IMR-90 (cell line): ENCODE measurements around the gene RBFOX1. TPM values are rescaled to one million over a fixed set of nuclear protein-coding genes. Genes with fewer than 3 reads are reported as not detected.

Experiments used
- ATAC-seq: fragments of 200-7000 bp; cut with Tn5 transposase; 2 replicates; pipeline ENCODE4 v1.9.1; 2020; ENCODE audit warnings: low read depth, mild to moderate bottlenecking, moderate library complexity
- BruUV-seq: library from RNA; stranded (reverse); fragments of 400-500 nt; replicated peaks from 2 replicates; lab custom pipeline; 2021; lab: Mats Ljungman, UMichigan
- CTCF ChIA-PET: fragments of 300-600 bp; formaldehyde crosslinking; extraction: SDS; loops from one replicate; lab custom pipeline; 2021; ENCODE audit warnings: antibody characterized with exemption; lab: Yijun Ruan, JAX
- POLR2A ChIA-PET: fragments of 300-600 bp; sonication (Branson Sonifier 250); formaldehyde crosslinking; loops from one replicate; lab custom pipeline; 2022; ENCODE audit warnings: antibody characterized with exemption; ENCODE audit not compliant: unreplicated experiment; lab: Charles Lee
- DNase-seq: peaks from one replicate; pipeline ENCODE4 v3.0.0; 2013
- H2AFZ ChIP-seq: replicated peaks from 2 replicates; pipeline ENCODE3; 2013; ENCODE audit warnings: low read length, mild to moderate bottlenecking; ENCODE audit not compliant: poor library complexity
- H2AK5ac ChIP-seq: 2 replicates; pipeline ENCODE4 v1.6.1; 2013; ENCODE audit warnings: low read depth, low read length, inconsistent platforms
- H2AK9ac ChIP-seq: replicated peaks from 2 replicates; pipeline ENCODE3; 2013; ENCODE audit warnings: mild to moderate bottlenecking, low read depth, low read length, moderate library complexity; ENCODE audit not compliant: poor library complexity
- H2BK120ac ChIP-seq: 2 replicates; pipeline ENCODE4 v1.6.1; 2013; ENCODE audit warnings: low read depth, low read length, inconsistent platforms
- H2BK15ac ChIP-seq: 3 replicates; pipeline ENCODE4 v1.6.1; 2013; ENCODE audit warnings: low read depth, low read length, inconsistent platforms
- H2BK20ac ChIP-seq: 2 replicates; pipeline ENCODE4 v1.6.1; 2013; ENCODE audit warnings: low read depth, mild to moderate bottlenecking, inconsistent platforms, low read length, moderate library complexity
- H2BK5ac ChIP-seq: 2 replicates; pipeline ENCODE4 v1.6.1; 2013; ENCODE audit warnings: mild to moderate bottlenecking, low read depth, low read length, inconsistent platforms; ENCODE audit not compliant: poor library complexity, severe bottlenecking
- H3K14ac ChIP-seq: replicated peaks from 2 replicates; pipeline ENCODE4 v1.6.1; 2013; ENCODE audit warnings: low read depth, low read length, inconsistent platforms
- H3K18ac ChIP-seq: 2 replicates; pipeline ENCODE4 v1.6.1; 2013; ENCODE audit warnings: low read depth, low read length, control low read depth
- H3K23ac ChIP-seq: 2 replicates; pipeline ENCODE4 v1.6.1; 2013; ENCODE audit warnings: low read depth, low read length, inconsistent platforms
- H3K27ac ChIP-seq: 2 replicates; pipeline ENCODE4 v1.5.1; 2013; ENCODE audit warnings: mild to moderate bottlenecking, control low read depth, low read length; ENCODE audit not compliant: insufficient read depth
- H3K27me3 ChIP-seq: 2 replicates; pipeline ENCODE4 v1.6.1; 2013; ENCODE audit warnings: low read length; ENCODE audit not compliant: control insufficient read depth, insufficient read depth
- H3K36me3 ChIP-seq: 2 replicates; pipeline ENCODE4 v1.6.1; 2013; ENCODE audit warnings: low read length, mixed read lengths; ENCODE audit not compliant: control insufficient read depth, insufficient read depth
- H3K4ac ChIP-seq: 2 replicates; pipeline ENCODE4 v1.6.1; 2013; ENCODE audit warnings: low read depth, low read length, inconsistent platforms
- H3K4me1 ChIP-seq: 2 replicates; pipeline ENCODE4 v1.6.1; 2013; ENCODE audit warnings: low read length, mixed read lengths; ENCODE audit not compliant: control insufficient read depth, insufficient read depth
- H3K4me2 ChIP-seq: 2 replicates; pipeline ENCODE4 v1.6.1; 2013; ENCODE audit warnings: low read depth, mild to moderate bottlenecking, control low read depth, low read length, moderate library complexity
- H3K4me3 ChIP-seq: 2 replicates; pipeline ENCODE4 v1.5.1; 2013; ENCODE audit warnings: low read depth, mild to moderate bottlenecking, control low read depth, low read length, moderate library complexity; ENCODE audit not compliant: insufficient read depth
- H3K56ac ChIP-seq: 2 replicates; pipeline ENCODE4 v1.6.1; 2013; ENCODE audit warnings: low read length, inconsistent platforms; ENCODE audit not compliant: insufficient read depth; ENCODE audit errors: extremely low read depth
- H3K79me1 ChIP-seq, 2 experiments: 2 replicates each; pipeline ENCODE4 v1.6.1; 2013; ENCODE audit warnings: low read length in 2 of 2, inconsistent platforms in 1 of 2, low read depth in 1 of 2
- H3K9ac ChIP-seq: 2 replicates; pipeline ENCODE4 v1.6.1; 2013; ENCODE audit warnings: low read depth, low read length, control low read depth
- H3K9me1 ChIP-seq: 2 replicates; pipeline ENCODE4 v1.6.1; 2013; ENCODE audit warnings: low read length, inconsistent platforms; ENCODE audit not compliant: insufficient read depth
- H3K9me3 ChIP-seq: 2 replicates; pipeline ENCODE4 v1.6.1; 2013; ENCODE audit warnings: low read length; ENCODE audit not compliant: control insufficient read depth, insufficient read depth
- H4K20me1 ChIP-seq: 2 replicates; pipeline ENCODE4 v1.6.1; 2013; ENCODE audit warnings: low read length, inconsistent platforms; ENCODE audit not compliant: insufficient read depth
- H4K5ac ChIP-seq: 2 replicates; pipeline ENCODE4 v1.6.1; 2013; ENCODE audit warnings: mild to moderate bottlenecking, low read depth, low read length, control low read depth
- H4K8ac ChIP-seq, 2 experiments: 2 replicates each; pipeline ENCODE4 v1.6.1; 2013; ENCODE audit warnings: low read depth in 2 of 2, low read length in 2 of 2, control low read depth in 1 of 2, inconsistent platforms in 1 of 2
- H4K91ac ChIP-seq: 2 replicates; pipeline ENCODE4 v1.6.1; 2013; ENCODE audit warnings: low read depth, low read length, inconsistent platforms; ENCODE audit not compliant: insufficient read depth
- BHLHE40 ChIP-seq: fragments of 150-350 bp; IDR thresholded peaks from 2 replicates; pipeline ENCODE4 v1.6.1; 2016; ENCODE audit warnings: mild to moderate bottlenecking, low read depth, low read length
- CEBPB ChIP-seq: IDR thresholded peaks from 2 replicates; pipeline ENCODE4 v1.6.1; 2012; ENCODE audit warnings: low read depth, low read length, improper control_type of control experiment
- CHD1 ChIP-seq: IDR thresholded peaks from 2 replicates; pipeline ENCODE4 v1.6.1; 2012; ENCODE audit warnings: low read depth, low read length, improper control_type of control experiment
- CTCF ChIP-seq: conservative IDR thresholded peaks from 2 replicates; pipeline ENCODE4 v1.5.1; 2012; ENCODE audit warnings: mild to moderate bottlenecking, low read depth, low read length, improper control_type of control experiment
- FOS ChIP-seq: fragments of 150-350 bp; IDR thresholded peaks from 2 replicates; pipeline ENCODE4 v1.6.1; 2016; ENCODE audit warnings: low read depth, low read length
- MAFK ChIP-seq: IDR thresholded peaks from 2 replicates; pipeline ENCODE4 v1.6.1; 2012; ENCODE audit warnings: low read depth, low read length, improper control_type of control experiment
- MAZ ChIP-seq: IDR thresholded peaks from 2 replicates; pipeline ENCODE4 v1.6.1; 2012; ENCODE audit warnings: low read depth, mild to moderate bottlenecking, low read length, improper control_type of control experiment, moderate library complexity, borderline replicate concordance
- MXI1 ChIP-seq: IDR thresholded peaks from 2 replicates; pipeline ENCODE4 v1.6.1; 2012; ENCODE audit warnings: low read depth, mild to moderate bottlenecking, low read length, moderate library complexity, borderline replicate concordance
- NFE2L2 ChIP-seq: fragments of 150-350 bp; IDR thresholded peaks from 2 replicates; pipeline ENCODE4 v1.6.1; 2016; ENCODE audit warnings: low read depth, mild to moderate bottlenecking, low read length
- POLR2A ChIP-seq: IDR thresholded peaks from 2 replicates; pipeline ENCODE4 v1.6.1; 2012; ENCODE audit warnings: mild to moderate bottlenecking, low read depth, low read length
- RAD21 ChIP-seq: IDR thresholded peaks from 2 replicates; pipeline ENCODE4 v1.6.1; 2012; ENCODE audit warnings: low read length, improper control_type of control experiment
- RCOR1 ChIP-seq: IDR thresholded peaks from 2 replicates; pipeline ENCODE4 v1.6.1; 2012; ENCODE audit warnings: mild to moderate bottlenecking, low read length, improper control_type of control experiment; ENCODE audit not compliant: insufficient replicate concordance
- RFX5 ChIP-seq: IDR thresholded peaks from 2 replicates; pipeline ENCODE4 v1.8.0; 2012; ENCODE audit warnings: low read depth, mild to moderate bottlenecking, low read length, moderate library complexity
- SMC3 ChIP-seq: fragments of 150-350 bp; IDR thresholded peaks from 2 replicates; pipeline ENCODE4 v1.6.1; 2016; ENCODE audit warnings: low read depth, mild to moderate bottlenecking, antibody characterized with exemption, low read length, moderate library complexity
- WGBS, 2 experiments: methylation state at CpG; one replicate each; pipeline versions ENCODE4 v1.1.5 to v1.1.7; 2013; ENCODE audit warnings: missing lambda C conversion rate in 2 of 2; ENCODE audit not compliant: insufficient read length in 1 of 2; ENCODE audit errors: extremely low coverage in 2 of 2; 5-methylcytosine and 5-hydroxymethylcytosine counted together
- dilution Hi-C: fragments of 300-500 bp; cut with HindIII; formaldehyde crosslinking; loops from one replicate; pipeline ENCODE4 v1.14.3; 2018; ENCODE audit warnings: low sequenced_read_pairs; ENCODE audit not compliant: unreplicated experiment
- in situ Hi-C: fragments of 300-500 bp; cut with MboI; formaldehyde crosslinking; loops from 3 replicates; pipeline ENCODE4 v1.14.3; 2019; ENCODE audit warnings: low sequenced_read_pairs, inconsistent platforms, mixed read lengths
- intact Hi-C: fragments of 100-400 bp; cut with micrococcal nuclease; formaldehyde crosslinking; loops from 2 replicates; pipeline ENCODE4 v1.10.0; 2022
- polyA plus RNA-seq, 3 experiments: library from polyadenylated mRNA; depleted of rRNA; stranded (reverse); fragments of >200 nt; gene quantifications; 2 replicates each; pipeline ENCODE4 v1.2.3, GENCODE V29; 2012; ENCODE audit warnings: low replicate concordance in 1 of 3
- total RNA-seq: library from RNA; depleted of rRNA; stranded (reverse); fragments of >200 nt; gene quantifications from 2 replicates; pipeline ENCODE4 v1.2.3, GENCODE V29; 2012
- TF ChIP-seq, protein P1 (sequence below): fragments of 150-350 bp; IDR thresholded peaks from 2 replicates; pipeline ENCODE4 v1.6.1; 2016; ENCODE audit warnings: low read depth, mild to moderate bottlenecking, low read length, moderate library complexity, borderline replicate concordance
- TF ChIP-seq, protein P2 (sequence below): fragments of 150-350 bp; IDR thresholded peaks from 2 replicates; pipeline ENCODE4 v1.6.1; 2017; ENCODE audit warnings: mild to moderate bottlenecking, antibody characterized with exemption, low read length, low read depth

Gene RBFOX1
- total and polyA plus RNA-seq, 2 of the 4 experiments (the other 2 are of a cell fraction) = not detected

DNA sequence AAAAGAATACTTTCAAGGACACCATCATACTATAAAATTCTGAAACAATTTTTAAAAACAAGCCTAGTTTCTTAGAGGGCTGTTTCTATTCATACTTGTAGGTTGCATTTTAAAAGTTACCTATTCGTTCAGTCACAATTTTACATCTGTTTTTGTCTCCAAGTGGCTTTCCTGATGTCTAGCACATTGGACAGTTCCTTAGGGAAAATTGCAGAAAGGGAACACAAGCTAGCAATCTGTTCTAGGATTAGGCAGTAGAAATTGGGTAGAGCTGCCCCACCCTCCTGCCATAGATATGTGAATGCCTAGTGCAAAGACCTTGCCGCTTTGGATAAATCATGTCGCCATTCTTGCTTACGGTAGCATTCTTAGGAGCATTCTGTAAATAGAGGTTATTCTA lies 358.9 kb downstream of the RBFOX1 start:
- Histone ChIP-seq H2BK20ac (no peak overlapping the region), H3K4me2 (no peak overlapping the region), H3K56ac (no peak overlapping the region), H4K91ac (no peak overlapping the region), H3K9me1 (no peaks in the 10 kb centered on the region), H3K36me3 (no peaks in the 10 kb centered on the region), H3K27me3 (no peaks in the 10 kb centered on the region), H3K9ac (no peak overlapping the region), H3K27ac (no peak overlapping the region), H2BK15ac (no peak overlapping the region), H4K5ac (no peak overlapping the region), H2BK120ac (no peak overlapping the region), H3K18ac (no peak overlapping the region), H3K4me1 (no peaks in the 10 kb centered on the region), H3K4ac (no peak overlapping the region), H2AK5ac (no peak overlapping the region), H2AK9ac (no peak overlapping the region), H4K20me1 (no peaks in the 10 kb centered on the region), H3K4me3 (no peak overlapping the region), H3K9me3 (peaks cover 2% of the 10 kb centered on the region), H2AFZ (no peak overlapping the region), H4K8ac (no peak overlapping the region), H2BK5ac (no peak overlapping the region), H3K79me1 (no peaks in the 10 kb centered on the region), H3K23ac (no peak overlapping the region), H3K14ac (no peak overlapping the region)
- in situ Hi-C loops (no loop called here), intact Hi-C loops (no loop called here), dilution Hi-C loops (no loop called here)
- TF ChIP-seq MAZ (no peak), RCOR1 (no peak), POLR2A (no peak), NFE2L2 (no peak), BHLHE40 (no peak), CHD1 (no peak), RFX5 (no peak), MXI1 (no peak), FOS (no peak), CEBPB (no peak), SMC3 (no peak), MAFK (no peak), CTCF (no peak), RAD21 (no peak)
- TF ChIP-seq, protein P1, sequence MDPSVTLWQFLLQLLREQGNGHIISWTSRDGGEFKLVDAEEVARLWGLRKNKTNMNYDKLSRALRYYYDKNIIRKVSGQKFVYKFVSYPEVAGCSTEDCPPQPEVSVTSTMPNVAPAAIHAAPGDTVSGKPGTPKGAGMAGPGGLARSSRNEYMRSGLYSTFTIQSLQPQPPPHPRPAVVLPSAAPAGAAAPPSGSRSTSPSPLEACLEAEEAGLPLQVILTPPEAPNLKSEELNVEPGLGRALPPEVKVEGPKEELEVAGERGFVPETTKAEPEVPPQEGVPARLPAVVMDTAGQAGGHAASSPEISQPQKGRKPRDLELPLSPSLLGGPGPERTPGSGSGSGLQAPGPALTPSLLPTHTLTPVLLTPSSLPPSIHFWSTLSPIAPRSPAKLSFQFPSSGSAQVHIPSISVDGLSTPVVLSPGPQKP = no peak
- TF ChIP-seq, protein P2, sequence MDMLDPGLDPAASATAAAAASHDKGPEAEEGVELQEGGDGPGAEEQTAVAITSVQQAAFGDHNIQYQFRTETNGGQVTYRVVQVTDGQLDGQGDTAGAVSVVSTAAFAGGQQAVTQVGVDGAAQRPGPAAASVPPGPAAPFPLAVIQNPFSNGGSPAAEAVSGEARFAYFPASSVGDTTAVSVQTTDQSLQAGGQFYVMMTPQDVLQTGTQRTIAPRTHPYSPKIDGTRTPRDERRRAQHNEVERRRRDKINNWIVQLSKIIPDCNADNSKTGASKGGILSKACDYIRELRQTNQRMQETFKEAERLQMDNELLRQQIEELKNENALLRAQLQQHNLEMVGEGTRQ = no peak
- ChIA-PET CTCF (interaction anchor here (0.6 kb wide), 1 partner anchor 531 kb away, joined by 3 read pairs; no protein-coding TSS in a partner anchor), POLR2A (no interaction called here)
- no peak for DNase-seq
- no peak for ATAC-seq
- WGBS, 2 experiments = no CpG with 5 or more reads among the region's 4 CpGs
- BruUV-seq = no TSS peak
